Stromal cell of bone marrow (primary cell): Measurements from ENCODE around the gene ZNF512B.
A peak's percentile ranks its signal among the peaks of the same experiment; 100 is the strongest.
"Not testable (repeated sequence)": the region's sequence is repeated elsewhere in the genome, so short reads cannot be mapped to it uniquely, and the experiment has no call there.

Source experiments
- DNase-seq: peaks from one replicate; pipeline ENCODE4 v3.0.0-alpha.2; 2012; ENCODE audit warnings: low read depth

ZNF512B gene

DNA sequence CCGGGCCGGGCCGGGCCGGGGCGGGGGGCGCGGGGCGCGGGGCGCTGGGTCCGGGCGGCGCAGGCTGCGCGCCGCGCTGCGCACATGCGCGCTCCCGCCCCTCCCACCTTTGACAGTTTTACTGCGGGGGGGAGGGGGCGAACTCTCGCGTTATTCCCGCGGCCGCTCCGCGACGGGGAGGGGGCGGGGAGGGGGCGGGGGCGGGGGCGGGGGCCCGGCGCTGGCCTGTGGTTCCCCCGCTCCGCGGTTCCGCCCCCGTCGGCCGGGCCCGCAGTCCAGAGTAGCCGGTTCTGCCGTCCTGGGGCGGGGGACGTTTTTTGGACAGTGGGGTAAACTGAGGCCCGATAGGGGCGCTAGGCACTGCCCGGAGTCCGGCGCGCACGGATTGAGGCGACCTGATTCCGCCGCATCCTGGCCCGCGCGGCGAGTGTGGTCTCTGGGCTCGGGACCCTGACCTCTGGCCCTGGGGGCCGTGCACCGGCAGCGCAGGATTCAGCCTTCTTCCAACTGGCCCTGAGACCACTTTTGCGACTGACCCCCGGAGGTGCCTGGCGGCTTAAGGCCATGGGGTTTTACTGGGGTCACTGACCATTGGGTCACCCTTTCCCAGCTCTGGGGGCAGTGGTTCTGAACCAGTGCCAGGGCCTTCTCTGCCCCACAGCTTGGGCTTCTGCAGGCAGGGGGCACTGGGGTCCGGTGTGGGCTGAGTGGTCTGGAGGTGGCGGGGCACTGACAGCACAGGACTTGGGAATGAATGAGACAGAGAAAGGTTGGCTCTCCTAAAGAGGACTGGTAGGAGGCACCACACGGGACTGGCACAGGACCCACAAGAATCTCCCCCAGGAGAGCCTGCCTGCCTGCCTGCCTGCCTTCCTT lies at the start of gene ZNF512B:
TSS of gene ZNF512B (minus strand) at position 93 of the 876 bp plus-strand sequence. CDS start 1,980 bp downstream, outside the sequence.
- no peak for DNase-seq

GRCh38 chr20:64015635-64016034 lies 45.9 kb upstream of the ZNF512B start:
- DNase-seq, result no peak

DNA sequence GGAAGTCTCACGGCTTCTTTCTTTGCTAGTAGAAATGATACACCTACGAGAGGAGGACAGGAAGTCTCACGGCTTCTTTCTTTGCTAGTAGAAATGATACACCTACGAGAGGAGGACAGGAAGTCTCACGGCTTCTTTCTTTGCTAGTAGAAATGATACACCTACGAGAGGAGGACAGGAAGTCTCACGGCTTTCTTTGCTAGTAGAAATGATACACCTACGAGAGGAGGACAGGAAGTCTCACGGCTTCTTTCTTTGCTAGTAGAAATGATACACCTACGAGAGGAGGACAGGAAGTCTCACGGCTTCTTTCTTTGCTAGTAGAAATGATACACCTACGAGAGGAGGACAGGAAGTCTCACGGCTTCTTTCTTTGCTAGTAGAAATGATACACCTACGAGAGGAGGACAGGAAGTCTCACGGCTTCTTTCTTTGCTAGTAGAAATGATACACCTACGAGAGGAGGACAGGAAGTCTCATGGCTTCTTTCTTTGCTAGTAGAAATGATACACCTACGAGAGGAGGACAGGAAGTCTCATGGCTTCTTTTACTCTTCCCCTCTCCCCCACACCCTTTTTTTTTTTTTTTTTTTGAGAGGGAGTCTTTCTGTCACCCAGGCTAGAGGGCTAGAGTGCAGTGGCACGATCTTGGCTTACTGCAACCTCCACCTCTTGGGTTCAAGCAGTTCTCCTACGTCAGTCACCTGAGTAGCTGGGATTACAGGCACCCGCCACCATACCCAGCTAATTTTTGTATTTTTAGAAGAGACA lies 42.8 kb upstream of the ZNF512B start:
- DNase-seq, result not testable (repeated sequence)

DNA sequence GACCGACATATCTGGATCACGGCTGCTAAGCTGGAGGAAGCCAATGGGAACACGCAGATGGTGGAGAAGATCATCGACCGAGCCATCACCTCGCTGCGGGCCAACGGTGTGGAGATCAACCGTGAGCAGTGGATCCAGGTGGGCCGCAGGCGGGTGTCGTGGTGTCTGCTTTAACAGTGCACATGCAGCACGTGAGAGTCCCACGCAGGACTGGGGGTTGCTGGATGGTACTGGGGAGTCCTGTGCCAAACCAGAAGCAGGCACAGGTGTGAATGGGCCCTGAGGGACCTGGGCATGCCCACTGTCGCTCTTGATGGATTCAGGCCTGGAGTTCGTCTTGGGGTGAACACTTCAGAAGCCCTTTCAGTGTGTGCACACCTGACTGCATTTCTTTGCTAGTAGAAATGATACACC lies 41.6 kb upstream of the ZNF512B start:
- DNase-seq, result no peak

GRCh38 chr20:64010711-64011237 lies 41.0 kb upstream of the ZNF512B start:
- DNase-seq, result no peak

DNA sequence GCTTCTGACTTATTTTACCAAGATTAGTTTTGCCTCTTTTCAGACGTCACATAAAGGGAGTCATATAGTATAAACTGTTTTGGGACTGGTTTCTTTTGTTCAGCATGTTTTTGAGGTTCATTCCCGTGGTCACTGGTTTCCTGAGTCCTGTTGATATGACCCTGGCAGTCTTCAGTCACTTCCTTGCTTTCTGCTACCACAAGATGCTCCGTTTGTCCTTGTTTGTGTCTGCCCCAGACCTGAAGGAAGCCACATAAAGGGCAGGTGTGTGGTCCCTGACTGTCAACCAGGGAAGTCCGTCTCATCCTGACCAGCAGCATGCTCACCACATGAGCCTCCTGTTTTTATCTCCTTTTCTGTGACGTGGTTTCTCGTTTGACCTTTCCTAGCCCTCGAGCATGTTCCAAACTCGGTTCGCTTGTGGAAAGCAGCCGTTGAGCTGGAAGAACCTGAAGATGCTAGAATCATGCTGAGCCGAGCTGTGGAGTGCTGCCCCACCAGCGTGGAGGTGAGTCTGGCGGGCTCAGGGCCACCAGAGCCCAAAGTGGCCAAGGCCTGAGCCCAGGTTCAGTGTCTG lies 40.2 kb upstream of the ZNF512B start:
- DNase-seq, result no peak

GRCh38 chr20:64006902-64007301 lies 37.2 kb upstream of the ZNF512B start:
- DNase-seq, result no peak

- no peak for DNase-seq
Measured at GRCh38 chr20:64006490-64006889, 36.8 kb upstream of the ZNF512B start.

DNA sequence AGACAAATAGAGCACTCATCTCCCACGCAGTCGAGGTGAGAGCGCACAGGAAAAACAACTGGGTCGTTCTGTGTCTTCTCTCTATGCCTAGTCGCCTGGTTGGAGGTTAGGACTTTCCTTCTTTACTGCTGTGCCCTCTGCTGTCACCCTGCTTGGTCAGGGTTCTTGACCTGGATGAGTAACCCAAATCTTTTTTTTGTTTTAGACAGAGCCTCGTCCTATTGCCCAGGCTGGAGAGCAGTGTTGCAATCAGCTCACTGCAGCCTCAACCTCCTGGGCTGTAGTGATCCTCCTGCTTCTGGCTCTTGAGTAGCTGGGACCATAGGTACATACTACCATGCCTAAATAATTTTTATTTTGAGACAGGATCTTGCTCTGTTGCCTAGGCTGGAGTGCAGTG lies 35.7 kb upstream of the ZNF512B start:
- peak; percentile 7 for DNase-seq

DNA sequence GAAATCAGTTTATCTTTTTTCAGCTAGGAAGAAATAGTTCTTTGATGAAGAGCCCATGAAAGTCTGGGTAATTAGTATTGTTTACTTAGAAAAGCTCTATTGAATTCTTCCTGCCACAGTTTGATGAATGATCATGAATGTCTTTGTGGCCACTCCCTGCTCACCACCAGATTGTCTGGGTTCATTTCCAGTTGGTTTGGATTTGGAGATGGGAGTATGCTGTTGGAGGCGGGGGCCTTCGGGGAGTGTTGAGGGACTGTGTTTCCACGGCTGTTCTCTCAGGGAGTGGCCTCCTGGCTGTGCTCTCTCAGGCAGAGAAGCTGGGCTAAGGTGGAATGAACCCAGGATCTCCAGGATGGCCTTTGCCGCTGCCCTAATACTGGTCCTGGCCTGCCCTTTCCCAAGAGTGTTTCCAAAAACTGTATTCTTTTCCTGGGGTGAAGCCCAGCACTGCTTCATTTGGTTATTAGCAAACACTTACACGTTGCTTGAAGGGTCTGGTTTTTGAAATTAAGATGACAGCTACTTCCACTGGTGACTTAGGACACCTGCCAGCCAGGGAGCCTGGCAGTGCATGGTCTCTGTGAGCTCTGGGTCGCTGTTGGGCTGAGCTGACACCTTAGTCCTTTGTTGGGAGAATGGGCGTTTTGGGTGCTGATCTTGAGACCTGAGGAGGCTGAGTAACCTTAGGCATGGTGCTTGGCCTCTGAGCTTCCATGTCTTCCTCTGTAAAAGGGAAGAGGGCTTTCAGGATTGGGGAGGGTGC lies 34.4 kb upstream of the ZNF512B start:
- no peak for DNase-seq

DNA sequence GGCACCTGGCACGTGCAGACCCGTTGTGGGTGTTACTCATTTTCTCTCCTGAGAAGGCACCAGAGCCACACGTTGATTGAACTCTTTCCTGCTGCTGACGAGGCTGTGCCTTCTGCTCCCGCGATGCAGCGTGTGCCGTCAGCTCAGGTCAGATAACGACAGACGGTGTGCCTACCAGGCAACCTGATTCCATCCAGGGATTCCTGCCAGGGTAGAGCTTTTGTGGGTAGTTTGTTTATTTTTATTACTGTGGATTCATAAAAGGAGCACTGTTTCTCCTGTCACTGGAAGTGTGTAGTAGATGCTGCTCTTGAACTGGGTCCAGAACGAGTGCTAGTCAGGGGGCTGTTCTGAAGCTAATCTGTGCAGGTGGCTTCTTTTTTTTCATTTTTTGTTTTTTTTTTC lies 31.9 kb upstream of the ZNF512B start:
- DNase-seq, result no peak

GRCh38 chr20:64000906-64001305 lies 31.2 kb upstream of the ZNF512B start:
- DNase-seq, result no peak

GRCh38 chr20:63982937-63983336 lies 13.2 kb upstream of the ZNF512B start:
- DNase-seq, result no peak

- peak; percentile 87 for DNase-seq
Measured at GRCh38 chr20:63980806-63981728, 11.3 kb upstream of the ZNF512B start, which contains the start of gene PRPF6. PRPF6 (plus strand) TSS chr20:63981132; CDS start chr20:63981246, 114 bp downstream.

DNA sequence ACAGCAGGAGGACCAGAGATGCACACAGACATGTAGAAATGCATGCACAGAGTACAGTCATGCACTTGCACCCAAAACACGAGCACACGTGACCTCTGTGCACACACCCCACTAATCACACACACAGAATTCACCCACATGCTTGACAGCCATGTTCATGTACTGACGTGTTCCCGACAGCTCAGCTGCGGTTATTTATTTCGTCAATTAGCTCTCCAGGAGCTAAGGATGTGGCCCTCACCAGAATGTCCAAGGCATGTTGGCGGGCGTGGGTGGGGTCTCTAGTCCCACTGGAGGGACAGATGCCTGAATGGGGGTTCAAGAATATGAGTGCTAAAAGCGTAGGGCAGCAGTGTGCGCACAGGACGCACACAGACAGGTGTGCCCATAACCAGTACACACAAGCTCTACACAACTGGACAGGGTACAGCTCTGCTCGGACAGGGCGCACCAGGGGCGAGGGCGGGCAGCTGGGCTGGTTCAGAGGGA lies 10.6 kb upstream of the ZNF512B start:
- DNase-seq, result no peak

DNA sequence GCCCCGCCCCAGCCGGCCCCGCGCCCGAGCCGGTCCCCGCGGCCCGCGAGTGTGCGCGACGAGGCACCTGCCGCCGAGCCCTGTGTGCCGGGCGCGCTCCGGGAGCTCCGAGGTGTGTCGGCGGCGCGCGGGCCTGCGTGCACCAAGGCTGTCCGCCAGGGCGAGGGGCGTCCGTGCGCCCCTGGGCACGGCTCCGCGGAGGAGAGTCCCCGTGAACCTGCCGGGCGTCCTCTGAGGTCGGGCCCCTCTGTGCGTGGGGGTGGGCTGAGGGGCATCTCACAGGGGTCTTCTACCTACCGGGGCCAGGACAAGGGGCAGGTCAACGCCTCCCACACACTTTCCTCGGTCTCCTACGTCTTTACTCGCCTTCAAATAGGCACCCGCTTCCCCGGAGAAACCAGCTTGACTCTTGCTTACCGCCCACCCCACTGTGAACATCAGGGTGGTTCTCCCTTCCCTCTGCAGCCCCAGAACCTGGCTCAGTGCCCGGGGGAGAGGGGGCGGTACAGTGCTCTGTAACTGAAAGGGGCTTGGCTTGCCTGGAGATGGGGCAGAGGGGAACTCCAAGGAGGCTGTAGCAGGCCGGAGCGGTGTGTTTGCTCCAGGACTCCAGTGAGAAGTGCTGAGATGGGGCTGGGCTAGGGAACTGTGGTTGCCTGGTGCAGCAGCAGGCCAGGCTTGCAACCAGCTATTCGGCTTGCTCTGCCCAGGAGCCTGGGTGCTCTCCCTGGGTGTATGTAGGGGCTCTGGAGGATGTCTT lies 10.0 kb upstream of the ZNF512B start, which contains the start of gene SAMD10:
TSS of gene SAMD10 (minus strand) at position 86 of the 760 bp plus-strand sequence. CDS start 175 bp downstream, outside the sequence.
- no peak for DNase-seq

GRCh38 chr20:63979229-63979556 lies 9.5 kb upstream of the ZNF512B start:
- no peak for DNase-seq

DNA sequence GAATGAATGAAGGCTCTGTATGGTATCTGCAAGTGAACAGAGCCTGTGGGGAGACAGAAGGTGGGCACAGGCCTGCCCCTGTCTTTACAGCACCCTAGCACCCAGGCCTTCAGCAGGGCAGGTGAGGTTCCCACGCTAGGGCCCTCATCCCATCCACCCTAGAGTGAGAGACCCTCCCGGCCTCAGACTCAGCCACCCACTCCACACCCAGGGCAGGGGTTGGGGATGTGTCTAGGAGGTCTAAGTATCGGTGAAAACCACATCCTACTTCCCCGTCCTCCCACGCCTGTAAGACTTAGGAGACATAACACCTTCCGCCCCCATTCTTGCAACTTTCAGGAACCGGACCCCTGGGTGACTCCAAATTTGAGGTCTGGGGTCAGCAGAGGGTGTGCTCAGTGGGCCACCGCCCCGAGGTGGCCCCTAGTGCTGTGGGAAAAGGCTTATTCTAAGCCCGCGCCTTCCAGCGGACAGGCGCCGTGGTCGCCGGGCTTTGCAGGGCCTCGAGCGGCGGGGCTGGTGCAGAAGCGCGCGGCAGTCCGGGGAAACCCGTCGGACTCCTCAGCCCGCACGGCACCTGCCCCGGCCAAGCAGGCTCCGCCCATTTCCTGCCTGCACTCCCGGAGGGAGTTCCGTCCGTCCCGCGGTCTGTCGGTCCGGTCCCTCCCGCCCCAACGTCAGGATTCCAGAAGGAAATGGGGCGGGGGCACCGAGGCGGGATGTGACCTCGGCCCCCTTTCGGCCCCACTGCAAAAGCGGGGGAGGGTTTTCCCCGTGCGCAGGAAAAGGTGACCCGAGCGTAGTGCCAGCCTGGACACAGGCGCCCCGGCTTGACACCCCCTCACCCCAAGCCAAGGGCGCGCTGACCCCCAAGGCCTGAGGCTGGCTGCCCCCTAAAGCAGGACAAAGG lies 8.8 kb upstream of the ZNF512B start:
- no peak for DNase-seq
